ENCODE data around the gene ITGB8.

DNA sequence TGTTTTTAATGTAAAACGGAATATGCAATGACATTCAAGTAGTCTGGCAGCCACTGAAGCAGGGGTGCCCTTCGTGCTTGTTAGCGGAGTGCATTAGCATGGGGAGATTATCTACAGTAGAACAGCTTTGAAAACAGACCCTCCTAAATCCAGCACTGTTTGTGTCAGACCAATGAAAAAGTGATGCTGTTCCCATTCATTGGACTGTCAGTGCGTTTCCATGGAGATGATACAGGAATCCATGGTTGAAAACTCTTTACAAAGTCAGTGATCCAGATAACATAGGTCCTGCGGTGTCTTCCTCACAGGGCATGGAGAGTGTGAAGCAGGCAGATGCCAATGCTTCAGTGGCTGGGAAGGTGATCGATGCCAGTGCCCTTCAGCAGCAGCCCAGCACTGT, 73.6 kb downstream of the ITGB8 start:
- no peak for TF ChIP-seq JUND (IDR thresholded peaks at IDR 0.05)
- TF ChIP-seq YY1 (IDR thresholded peaks at IDR 0.05) = no peak
- TF ChIP-seq, protein P1, sequence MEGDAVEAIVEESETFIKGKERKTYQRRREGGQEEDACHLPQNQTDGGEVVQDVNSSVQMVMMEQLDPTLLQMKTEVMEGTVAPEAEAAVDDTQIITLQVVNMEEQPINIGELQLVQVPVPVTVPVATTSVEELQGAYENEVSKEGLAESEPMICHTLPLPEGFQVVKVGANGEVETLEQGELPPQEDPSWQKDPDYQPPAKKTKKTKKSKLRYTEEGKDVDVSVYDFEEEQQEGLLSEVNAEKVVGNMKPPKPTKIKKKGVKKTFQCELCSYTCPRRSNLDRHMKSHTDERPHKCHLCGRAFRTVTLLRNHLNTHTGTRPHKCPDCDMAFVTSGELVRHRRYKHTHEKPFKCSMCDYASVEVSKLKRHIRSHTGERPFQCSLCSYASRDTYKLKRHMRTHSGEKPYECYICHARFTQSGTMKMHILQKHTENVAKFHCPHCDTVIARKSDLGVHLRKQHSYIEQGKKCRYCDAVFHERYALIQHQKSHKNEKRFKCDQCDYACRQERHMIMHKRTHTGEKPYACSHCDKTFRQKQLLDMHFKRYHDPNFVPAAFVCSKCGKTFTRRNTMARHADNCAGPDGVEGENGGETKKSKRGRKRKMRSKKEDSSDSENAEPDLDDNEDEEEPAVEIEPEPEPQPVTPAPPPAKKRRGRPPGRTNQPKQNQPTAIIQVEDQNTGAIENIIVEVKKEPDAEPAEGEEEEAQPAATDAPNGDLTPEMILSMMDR (IDR thresholded peaks at IDR 0.05; ENCODE audit: low read depth, low read length, missing input control) = no peak
- TF ChIP-seq, protein P2, sequence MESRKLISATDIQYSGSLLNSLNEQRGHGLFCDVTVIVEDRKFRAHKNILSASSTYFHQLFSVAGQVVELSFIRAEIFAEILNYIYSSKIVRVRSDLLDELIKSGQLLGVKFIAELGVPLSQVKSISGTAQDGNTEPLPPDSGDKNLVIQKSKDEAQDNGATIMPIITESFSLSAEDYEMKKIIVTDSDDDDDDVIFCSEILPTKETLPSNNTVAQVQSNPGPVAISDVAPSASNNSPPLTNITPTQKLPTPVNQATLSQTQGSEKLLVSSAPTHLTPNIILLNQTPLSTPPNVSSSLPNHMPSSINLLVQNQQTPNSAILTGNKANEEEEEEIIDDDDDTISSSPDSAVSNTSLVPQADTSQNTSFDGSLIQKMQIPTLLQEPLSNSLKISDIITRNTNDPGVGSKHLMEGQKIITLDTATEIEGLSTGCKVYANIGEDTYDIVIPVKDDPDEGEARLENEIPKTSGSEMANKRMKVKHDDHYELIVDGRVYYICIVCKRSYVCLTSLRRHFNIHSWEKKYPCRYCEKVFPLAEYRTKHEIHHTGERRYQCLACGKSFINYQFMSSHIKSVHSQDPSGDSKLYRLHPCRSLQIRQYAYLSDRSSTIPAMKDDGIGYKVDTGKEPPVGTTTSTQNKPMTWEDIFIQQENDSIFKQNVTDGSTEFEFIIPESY (IDR thresholded peaks at IDR 0.05) = no peak
- TF ChIP-seq HNF4A (conservative IDR thresholded peaks at IDR 0.05) = no peak
- TF ChIP-seq EGR1 (IDR thresholded peaks at IDR 0.05; ENCODE audit: low read depth in 2 of 2) = no peak
- TF ChIP-seq, protein P3, sequence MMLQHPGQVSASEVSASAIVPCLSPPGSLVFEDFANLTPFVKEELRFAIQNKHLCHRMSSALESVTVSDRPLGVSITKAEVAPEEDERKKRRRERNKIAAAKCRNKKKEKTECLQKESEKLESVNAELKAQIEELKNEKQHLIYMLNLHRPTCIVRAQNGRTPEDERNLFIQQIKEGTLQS (IDR thresholded peaks at IDR 0.05) = no peak
- TF ChIP-seq TAF1 (conservative IDR thresholded peaks at IDR 0.05) = no peak
- TF ChIP-seq REST (IDR thresholded peaks at IDR 0.05) = no peak
- TF ChIP-seq, protein P4, sequence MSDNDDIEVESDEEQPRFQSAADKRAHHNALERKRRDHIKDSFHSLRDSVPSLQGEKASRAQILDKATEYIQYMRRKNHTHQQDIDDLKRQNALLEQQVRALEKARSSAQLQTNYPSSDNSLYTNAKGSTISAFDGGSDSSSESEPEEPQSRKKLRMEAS (IDR thresholded peaks at IDR 0.05) = no peak
